HG03095 (cell line): ENCODE measurements around the gene CLDND2.

Source experiments
- ATAC-seq: cut with Tn5 transposase; IDR thresholded peaks from one replicate; pipeline ENCODE4 v1.9.1; 2021; ENCODE audit warnings: moderate library complexity; ENCODE audit not compliant: unreplicated experiment

Gene CLDND2

GRCh38 chr19:51386882-51387520, 18.2 kb upstream of the CLDND2 start:
- no peak for ATAC-seq

- ATAC-seq = no peak
Observed at GRCh38 chr19:51382004-51382403, 13.2 kb upstream of the CLDND2 start.

GRCh38 chr19:51380379-51380778, 11.6 kb upstream of the CLDND2 start:
- no peak for ATAC-seq

- ATAC-seq = no peak
Observed at GRCh38 chr19:51377422-51377821, 8.6 kb upstream of the CLDND2 start.

GRCh38 chr19:51375504-51376221, 6.9 kb upstream of the CLDND2 start:
- no peak for ATAC-seq

GRCh38 chr19:51372649-51373504, 4.1 kb upstream of the CLDND2 start, which contains the start of gene NKG7:
TSS of gene NKG7 (minus strand) at chr19:51372654. CDS start at chr19:51372535, 119 bp downstream.
- ATAC-seq = no peak

- no peak for ATAC-seq
Observed at GRCh38 chr19:51372021-51372648, 3.3 kb upstream of the CLDND2 start.

- no peak for ATAC-seq
Observed at GRCh38 chr19:51371186-51371690, 2.4 kb upstream of the CLDND2 start.

GRCh38 chr19:51370230-51370629, 1.4 kb upstream of the CLDND2 start:
- ATAC-seq = no peak

- ATAC-seq = peak; percentile 54
Observed at GRCh38 chr19:51367565-51368365, 1.0 kb downstream of the CLDND2 start.

GRCh38 chr19:51367255-51367564, 1.6 kb downstream of the CLDND2 start:
- ATAC-seq = peak; percentile 12

- peak; percentile 45 for ATAC-seq
Observed at GRCh38 chr19:51366389-51367254, 2.2 kb downstream of the CLDND2 start.

GRCh38 chr19:51365965-51366388, 2.8 kb downstream of the CLDND2 start, which contains the start of gene ETFB:
TSS of gene ETFB (minus strand) at chr19:51366388. CDS start at chr19:51366326, 62 bp downstream.
- ATAC-seq = no peak

- no peak for ATAC-seq
Observed at GRCh38 chr19:51365211-51365964, 3.4 kb downstream of the CLDND2 start.

GRCh38 chr19:51364200-51365106, 4.3 kb downstream of the CLDND2 start:
- no peak for ATAC-seq

- no peak for ATAC-seq
Observed at GRCh38 chr19:51361239-51361638, 7.6 kb downstream of the CLDND2 start.

GRCh38 chr19:51359294-51359693, 9.5 kb downstream of the CLDND2 start:
- ATAC-seq = no peak
